ENCODE data around the gene KSR2. TPM values are rescaled to one million over a fixed set of nuclear protein-coding genes. Genes with fewer than 3 reads are reported as not detected.

KSR2 gene
- total RNA-seq, 4 donors from 2014 or later, result under 0.01 to 0.06 (median 0.03) TPM

GRCh38 chr12:117489671-117490070 is 479.1 kb downstream of the KSR2 start:
- WGBS, result 83% methylated on average over 3 of the region's 3 CpGs
- intact Hi-C loops (cut with DNase I), result no loop called here

GRCh38 chr12:117486840-117487659 is 481.7 kb downstream of the KSR2 start:
- DNase-seq (ENCODE audit: extremely low spot score), result no peak
- Histone ChIP-seq H3K9me3 (peaks cover 0 to 7% (median 0%) of the 10 kb centered on the region in 4 donors), H3K4me1 (no peaks in the 10 kb centered on the region), H3K36me3 (no peaks in the 10 kb centered on the region), H3K4me3 (no peak overlapping the region), H3K27ac (replicated peaks in 1 of 4) (no peak overlapping the region), H3K27me3 (peaks cover 0 to 16% (median 0%) of the 10 kb centered on the region in 4 donors)
- WGBS, result 55% methylated on average over 5 of the region's 5 CpGs
- TF ChIP-seq, protein P1, sequence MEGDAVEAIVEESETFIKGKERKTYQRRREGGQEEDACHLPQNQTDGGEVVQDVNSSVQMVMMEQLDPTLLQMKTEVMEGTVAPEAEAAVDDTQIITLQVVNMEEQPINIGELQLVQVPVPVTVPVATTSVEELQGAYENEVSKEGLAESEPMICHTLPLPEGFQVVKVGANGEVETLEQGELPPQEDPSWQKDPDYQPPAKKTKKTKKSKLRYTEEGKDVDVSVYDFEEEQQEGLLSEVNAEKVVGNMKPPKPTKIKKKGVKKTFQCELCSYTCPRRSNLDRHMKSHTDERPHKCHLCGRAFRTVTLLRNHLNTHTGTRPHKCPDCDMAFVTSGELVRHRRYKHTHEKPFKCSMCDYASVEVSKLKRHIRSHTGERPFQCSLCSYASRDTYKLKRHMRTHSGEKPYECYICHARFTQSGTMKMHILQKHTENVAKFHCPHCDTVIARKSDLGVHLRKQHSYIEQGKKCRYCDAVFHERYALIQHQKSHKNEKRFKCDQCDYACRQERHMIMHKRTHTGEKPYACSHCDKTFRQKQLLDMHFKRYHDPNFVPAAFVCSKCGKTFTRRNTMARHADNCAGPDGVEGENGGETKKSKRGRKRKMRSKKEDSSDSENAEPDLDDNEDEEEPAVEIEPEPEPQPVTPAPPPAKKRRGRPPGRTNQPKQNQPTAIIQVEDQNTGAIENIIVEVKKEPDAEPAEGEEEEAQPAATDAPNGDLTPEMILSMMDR (IDR thresholded peaks at IDR 0.05), result no peak
- TF ChIP-seq EP300 (IDR thresholded peaks at IDR 0.05) (no peak), POLR2A (IDR thresholded peaks at IDR 0.05; ENCODE audit: low read depth) (no peak), POLR2AphosphoS5 (IDR thresholded peaks at IDR 0.05) (no peak)
- intact Hi-C loops (cut with DNase I), result no loop called here

More at GRCh38 chr12:117489671-117490070, 479.1 kb downstream of the KSR2 start:
- DNase-seq (ENCODE audit: extremely low spot score), result no peak
- no peak overlapping the region for H3K4me3 ChIP-seq
- TF ChIP-seq, protein P1 (IDR thresholded peaks at IDR 0.05), result no peak
- TF ChIP-seq EP300 (IDR thresholded peaks at IDR 0.05) (no peak), POLR2AphosphoS5 (IDR thresholded peaks at IDR 0.05) (no peak), POLR2A (IDR thresholded peaks at IDR 0.05; ENCODE audit: low read depth) (no peak)
- no peaks in the 10 kb centered on the region for H3K36me3 ChIP-seq
- no peaks in the 10 kb centered on the region for H3K9me3 ChIP-seq
- H3K27ac ChIP-seq (replicated peaks in 1 of 4), result no peak overlapping the region
- peaks cover 0 to 16% (median 0%) of the 10 kb centered on the region in 4 donors for H3K27me3 ChIP-seq
- no peaks in the 10 kb centered on the region for H3K4me1 ChIP-seq

GRCh38 chr12:117485984-117486839 is 482.6 kb downstream of the KSR2 start:
- H3K27me3 ChIP-seq, result peaks cover 0 to 13% (median 0%) of the 10 kb centered on the region in 4 donors
- no peak overlapping the region for H3K4me3 ChIP-seq
- DNase-seq (ENCODE audit: extremely low spot score), result no peak
- H3K27ac ChIP-seq (replicated peaks in 1 of 4), result no peak overlapping the region
- peaks cover 0 to 10% (median 3%) of the 10 kb centered on the region in 4 donors for H3K9me3 ChIP-seq
- TF ChIP-seq EP300 (IDR thresholded peaks at IDR 0.05), result no peak
- no peak for TF ChIP-seq POLR2A (IDR thresholded peaks at IDR 0.05; ENCODE audit: low read depth)
- TF ChIP-seq POLR2AphosphoS5 (IDR thresholded peaks at IDR 0.05), result no peak
- TF ChIP-seq, protein P1 (IDR thresholded peaks at IDR 0.05), result no peak
- no peaks in the 10 kb centered on the region for H3K36me3 ChIP-seq
- intact Hi-C loops (cut with DNase I), result no loop called here
- WGBS, result 40% methylated on average over 10 of the region's 10 CpGs
- H3K4me1 ChIP-seq, result no peaks in the 10 kb centered on the region

DNA sequence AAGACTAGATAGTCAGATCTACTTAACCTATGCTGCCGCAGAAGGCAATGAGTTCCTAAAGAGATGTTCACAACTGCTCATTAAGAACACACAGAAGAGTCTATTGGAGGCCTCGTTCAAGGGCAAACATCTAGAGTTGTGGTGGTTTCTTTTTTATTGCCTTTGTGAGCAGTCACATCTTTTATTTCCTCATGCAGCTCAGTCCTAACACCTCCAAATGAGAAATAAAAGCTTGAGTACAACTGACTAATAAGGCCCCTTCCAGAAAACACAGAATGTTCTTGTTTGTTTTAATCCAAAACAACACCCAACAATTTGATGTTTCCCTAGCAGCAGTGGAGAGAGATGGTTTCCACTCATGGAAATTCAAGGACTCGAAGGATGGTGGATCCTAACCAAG is 483.9 kb downstream of the KSR2 start:
- no peak for DNase-seq (ENCODE audit: extremely low spot score)
- H3K27ac ChIP-seq (replicated peaks in 1 of 4), result no peak overlapping the region
- 91% methylated on average over 3 of the region's 3 CpGs for WGBS
- peaks cover 0 to 10% (median 0%) of the 10 kb centered on the region in 4 donors for H3K27me3 ChIP-seq
- H3K36me3 ChIP-seq, result no peaks in the 10 kb centered on the region
- intact Hi-C loops (cut with DNase I), result no loop called here
- TF ChIP-seq POLR2A (IDR thresholded peaks at IDR 0.05; ENCODE audit: low read depth), result no peak
- no peak overlapping the region for H3K4me3 ChIP-seq
- peaks cover 0 to 10% (median 3%) of the 10 kb centered on the region in 4 donors for H3K9me3 ChIP-seq
- H3K4me1 ChIP-seq, result no peaks in the 10 kb centered on the region

DNA sequence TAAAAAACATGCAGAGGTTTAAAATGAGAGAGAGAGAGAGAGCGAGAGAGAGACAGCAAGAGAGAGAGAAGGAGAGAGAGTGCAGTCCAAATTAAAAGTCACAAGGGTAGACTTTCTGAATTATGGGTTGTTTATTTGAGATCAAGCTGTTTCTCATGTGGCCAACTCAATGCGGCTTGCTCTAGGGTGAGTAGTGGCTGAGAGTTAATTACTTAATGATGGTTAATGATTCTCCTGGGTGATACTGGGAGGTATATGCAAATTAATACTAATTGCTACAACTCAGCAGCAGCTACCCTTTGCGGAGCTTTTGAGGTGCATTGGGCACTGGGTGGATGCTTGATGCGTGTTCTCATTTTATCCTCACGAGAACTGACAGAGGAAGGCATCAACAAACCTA is 485.3 kb downstream of the KSR2 start:
- no peak for DNase-seq (ENCODE audit: extremely low spot score)
- Histone ChIP-seq H3K4me1 (no peaks in the 10 kb centered on the region), H3K27ac (replicated peaks in 1 of 4) (no peak overlapping the region), H3K9me3 (peaks cover 0 to 10% (median 3%) of the 10 kb centered on the region in 4 donors), H3K4me3 (no peak overlapping the region), H3K36me3 (no peaks in the 10 kb centered on the region), H3K27me3 (peaks cover 0 to 16% (median 0%) of the 10 kb centered on the region in 4 donors)
- 85% methylated on average over 5 of the region's 5 CpGs for WGBS
- TF ChIP-seq POLR2AphosphoS5 (IDR thresholded peaks at IDR 0.05), result no peak
- TF ChIP-seq, protein P1 (IDR thresholded peaks at IDR 0.05), result no peak
- TF ChIP-seq POLR2A (IDR thresholded peaks at IDR 0.05; ENCODE audit: low read depth), result no peak
- no peak for TF ChIP-seq EP300 (IDR thresholded peaks at IDR 0.05)
- intact Hi-C loops (cut with DNase I), result no loop called here
